Brain pericyte (primary cell): Measurements from ENCODE around the gene CYP21A2.
"Not testable (repeated sequence)": the region's sequence is repeated elsewhere in the genome, so short reads cannot be mapped to it uniquely, and the experiment has no call there.

Experiments used
- DNase-seq: peaks from one replicate; pipeline ENCODE4 v3.0.0-alpha.2; 2012; ENCODE audit warnings: low read depth, low spot score

CYP21A2 gene

GRCh38 chr6:32052626-32053025 lies 14.4 kb downstream of the CYP21A2 start:
- DNase-seq, result not testable (repeated sequence)

- DNase-seq, result not testable (repeated sequence)
Observed at GRCh38 chr6:32053314-32053713, 15.1 kb downstream of the CYP21A2 start.

- DNase-seq, result not testable (repeated sequence)
Observed at GRCh38 chr6:32055756-32056155, 17.5 kb downstream of the CYP21A2 start.

GRCh38 chr6:32056254-32056653 lies 18.0 kb downstream of the CYP21A2 start:
- no peak for DNase-seq

- DNase-seq, result no peak
Observed at GRCh38 chr6:32057966-32058365, 19.8 kb downstream of the CYP21A2 start.

GRCh38 chr6:32058511-32058963 lies 20.3 kb downstream of the CYP21A2 start:
- no peak for DNase-seq

GRCh38 chr6:32060966-32061655 lies 22.9 kb downstream of the CYP21A2 start:
- no peak for DNase-seq

GRCh38 chr6:32064706-32065105 lies 26.5 kb downstream of the CYP21A2 start:
- no peak for DNase-seq

- DNase-seq, result not testable (repeated sequence)
Observed at GRCh38 chr6:32067521-32067920, 29.3 kb downstream of the CYP21A2 start.

GRCh38 chr6:32068315-32068714 lies 30.1 kb downstream of the CYP21A2 start:
- DNase-seq, result not testable (repeated sequence)

GRCh38 chr6:32068867-32069266 lies 30.7 kb downstream of the CYP21A2 start:
- no peak for DNase-seq

GRCh38 chr6:32069460-32069859 lies 31.2 kb downstream of the CYP21A2 start:
- no peak for DNase-seq

- no peak for DNase-seq
Observed at GRCh38 chr6:32069878-32070515, 31.8 kb downstream of the CYP21A2 start.

GRCh38 chr6:32070814-32071543 lies 32.8 kb downstream of the CYP21A2 start:
- no peak for DNase-seq

- DNase-seq, result no peak
Observed at GRCh38 chr6:32073101-32073500, 34.9 kb downstream of the CYP21A2 start.

GRCh38 chr6:32073613-32074012 lies 35.4 kb downstream of the CYP21A2 start:
- no peak for DNase-seq

GRCh38 chr6:32074996-32075532 lies 36.8 kb downstream of the CYP21A2 start:
- no peak for DNase-seq

- no peak for DNase-seq
Observed at GRCh38 chr6:32075781-32076180, 37.6 kb downstream of the CYP21A2 start.

- DNase-seq, result no peak
Observed at GRCh38 chr6:32076321-32076809, 38.1 kb downstream of the CYP21A2 start.

GRCh38 chr6:32079566-32080290 lies 41.5 kb downstream of the CYP21A2 start:
- DNase-seq, result no peak
